GM18511 (cell line): Measurements from ENCODE around the gene FRMPD4.
A peak's percentile ranks its signal among the peaks of the same experiment; 100 is the strongest.

Experiments used
- ATAC-seq: cut with Tn5 transposase; IDR thresholded peaks from one replicate; pipeline ENCODE4 v1.9.1; 2021; ENCODE audit warnings: mild to moderate bottlenecking, moderate library complexity; ENCODE audit not compliant: unreplicated experiment

FRMPD4 gene

DNA sequence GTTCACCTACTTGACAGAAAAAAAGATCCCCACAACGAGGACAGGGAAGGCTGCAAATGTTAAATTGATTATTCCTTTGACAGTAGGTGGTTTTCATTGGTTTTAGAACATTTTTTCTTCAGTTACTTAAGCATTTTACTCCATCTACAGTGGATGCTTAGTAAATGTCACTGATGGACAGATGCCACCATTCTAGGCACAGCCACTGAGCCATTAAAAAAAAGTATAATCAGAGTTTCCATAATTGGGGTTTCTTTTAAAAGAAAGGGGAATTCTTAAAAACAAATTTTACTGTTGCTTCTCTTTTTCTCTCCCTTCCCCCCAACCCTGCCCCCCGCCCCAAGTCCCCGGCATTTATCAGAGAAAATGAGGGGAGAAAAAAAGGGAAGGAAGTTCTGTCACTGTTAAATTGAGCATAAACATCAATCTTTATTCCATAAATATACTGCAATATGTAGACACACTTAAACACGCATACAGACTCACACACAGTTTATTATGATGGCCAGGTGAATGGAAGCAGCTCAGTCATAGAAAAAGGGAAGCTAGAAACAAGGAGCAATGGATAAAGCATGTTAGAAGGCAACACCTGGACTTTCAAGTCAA, 573.3 kb downstream of the FRMPD4 start:
- no peak for ATAC-seq

DNA sequence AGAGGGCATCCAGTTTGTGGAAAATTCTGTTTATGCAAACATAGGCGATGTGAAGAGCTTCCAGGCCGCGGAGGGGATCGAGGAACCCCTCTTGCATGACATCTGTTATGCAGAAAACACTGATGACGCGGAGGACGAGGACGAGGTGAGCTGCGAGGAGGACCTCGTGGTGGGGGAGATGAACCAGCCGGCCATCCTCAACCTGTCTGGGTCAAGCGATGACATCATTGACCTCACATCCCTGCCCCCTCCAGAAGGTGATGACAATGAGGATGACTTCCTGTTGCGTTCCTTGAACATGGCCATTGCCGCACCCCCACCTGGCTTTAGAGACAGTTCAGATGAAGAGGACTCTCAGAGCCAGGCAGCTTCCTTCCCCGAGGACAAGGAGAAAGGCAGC, 578.3 kb downstream of the FRMPD4 start:
- no peak for ATAC-seq

DNA sequence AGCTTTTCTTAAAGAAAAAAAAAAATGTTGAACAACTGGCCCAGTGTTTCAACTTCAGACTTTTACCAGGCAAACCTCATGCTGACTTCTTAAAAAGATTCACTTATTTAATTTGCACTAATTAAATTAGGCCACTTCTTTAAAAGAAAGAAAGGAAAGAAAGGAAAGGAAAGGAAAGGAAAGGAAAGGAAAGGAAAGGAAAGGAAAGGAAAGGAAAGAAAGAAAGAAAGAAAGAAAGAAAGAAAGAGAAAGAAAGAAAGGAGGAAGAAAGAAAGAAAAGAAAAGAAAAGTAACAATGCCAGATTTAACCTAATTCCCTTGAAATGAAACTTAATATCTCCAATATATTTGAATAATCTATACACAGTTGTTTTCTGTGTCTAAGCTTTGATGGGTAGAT, 581.6 kb downstream of the FRMPD4 start:
- ATAC-seq = no peak

DNA sequence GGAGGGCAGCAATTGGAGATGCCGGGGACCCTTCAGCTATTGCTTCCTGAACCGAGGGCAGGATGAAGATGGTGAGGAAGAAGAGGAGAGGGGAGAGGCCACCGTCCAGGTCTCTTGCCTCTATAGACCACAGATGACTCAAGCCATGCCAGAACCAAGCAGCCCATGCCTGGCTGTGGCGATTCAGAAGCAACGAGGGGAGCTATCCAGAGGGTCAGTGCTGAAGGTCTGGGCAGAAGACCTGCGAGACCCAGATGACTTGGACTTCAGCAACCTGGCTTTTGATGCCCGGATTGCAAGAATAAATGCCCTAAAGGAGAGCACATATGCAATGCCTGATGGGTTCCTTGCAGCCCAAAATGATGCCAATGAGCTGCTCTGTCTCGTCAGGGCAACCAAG, 582.8 kb downstream of the FRMPD4 start:
- ATAC-seq = no peak

DNA sequence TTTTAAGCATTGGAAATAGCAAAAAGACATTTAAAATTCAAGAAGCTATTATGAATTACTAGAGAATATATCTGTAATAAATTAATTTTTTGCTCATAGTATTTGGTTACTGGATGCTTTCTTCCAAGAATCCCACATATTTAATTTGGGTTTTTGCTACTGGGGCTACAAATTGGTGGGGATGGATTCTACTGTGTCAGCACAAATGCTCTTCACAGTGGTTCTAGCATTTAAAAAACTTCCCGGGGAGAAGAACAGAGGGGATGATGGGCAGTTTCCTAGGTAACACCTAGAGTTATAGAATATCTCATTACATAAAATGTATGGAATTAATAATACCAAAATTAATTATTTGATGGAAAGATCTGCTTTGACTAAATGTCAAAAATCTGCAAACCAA, 584.0 kb downstream of the FRMPD4 start:
- no peak for ATAC-seq

DNA sequence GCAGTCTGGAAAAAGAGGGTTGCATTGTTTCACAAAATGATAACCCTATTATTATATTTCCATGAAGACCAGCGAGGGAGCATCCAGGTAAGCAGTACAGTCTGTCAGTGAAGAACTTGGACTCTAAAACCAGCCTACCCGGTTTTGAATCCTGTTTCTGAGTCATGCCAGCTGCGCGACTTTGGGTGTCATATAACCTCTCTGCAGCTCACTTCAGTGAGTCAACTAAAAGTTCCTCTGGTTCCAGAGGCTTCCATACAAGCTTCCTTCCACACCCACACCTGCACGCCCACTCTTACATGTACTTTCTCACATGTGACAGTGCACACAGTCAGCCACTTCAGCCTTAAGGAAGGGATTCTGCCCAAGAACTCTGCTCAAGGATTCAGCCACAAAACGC, 603.1 kb downstream of the FRMPD4 start:
- ATAC-seq = no peak

DNA sequence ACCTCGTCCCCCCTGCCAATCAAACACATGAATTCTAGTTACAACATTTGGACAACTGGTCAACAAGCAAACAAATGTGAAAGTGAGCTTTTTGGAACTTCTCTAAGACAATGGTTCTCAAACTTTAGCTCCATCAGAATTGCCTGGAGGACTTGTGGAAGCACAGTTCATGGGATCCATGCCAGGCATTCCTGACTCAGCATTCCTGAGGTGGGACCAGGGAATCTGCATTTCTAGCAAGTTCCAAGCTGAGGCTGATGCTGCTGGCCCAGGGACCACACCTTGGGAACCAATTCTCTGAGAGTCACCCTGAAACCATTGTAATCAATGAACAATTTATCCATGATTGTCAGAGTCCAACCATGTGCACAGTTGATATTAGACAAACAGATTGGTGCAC, 609.2 kb downstream of the FRMPD4 start:
- no peak for ATAC-seq

DNA sequence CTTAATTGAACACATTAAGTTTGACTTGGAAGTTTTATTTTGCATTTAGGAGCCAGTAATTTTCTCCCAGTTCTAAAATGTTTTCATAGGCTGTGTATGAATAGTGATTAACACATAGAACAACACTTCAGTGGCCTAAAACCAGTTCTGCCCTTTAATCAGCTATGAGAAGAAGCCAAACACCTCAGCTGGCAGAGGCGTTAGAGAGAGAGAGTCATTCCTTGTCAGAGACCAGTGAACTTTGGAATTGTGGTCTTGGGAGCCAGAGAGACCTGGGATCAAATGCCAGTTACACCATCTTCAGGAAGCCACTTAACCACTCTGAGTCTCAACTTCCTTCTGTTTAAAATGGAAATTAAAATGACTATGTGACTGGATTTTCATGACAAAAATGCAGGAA, 613.6 kb downstream of the FRMPD4 start:
- ATAC-seq = no peak

DNA sequence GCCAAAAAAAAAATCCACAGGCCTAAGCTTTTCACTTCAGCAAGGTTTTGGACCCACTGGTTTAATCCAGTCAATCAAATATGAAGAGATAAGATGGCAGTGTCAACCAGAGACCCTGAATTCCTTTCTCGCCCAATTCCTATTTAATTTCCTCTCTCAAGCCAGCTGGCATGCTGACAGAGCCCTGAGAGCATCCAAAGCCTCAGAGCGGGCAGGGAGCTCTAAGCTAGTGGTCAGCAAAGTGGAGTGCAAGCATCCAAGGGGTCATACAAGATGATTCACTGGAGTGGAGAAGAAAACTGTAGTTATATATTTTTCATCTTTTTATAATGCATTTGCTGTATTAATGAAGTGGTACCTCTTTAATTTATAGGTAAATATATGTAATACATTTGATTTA, 615.1 kb downstream of the FRMPD4 start:
- ATAC-seq = no peak

DNA sequence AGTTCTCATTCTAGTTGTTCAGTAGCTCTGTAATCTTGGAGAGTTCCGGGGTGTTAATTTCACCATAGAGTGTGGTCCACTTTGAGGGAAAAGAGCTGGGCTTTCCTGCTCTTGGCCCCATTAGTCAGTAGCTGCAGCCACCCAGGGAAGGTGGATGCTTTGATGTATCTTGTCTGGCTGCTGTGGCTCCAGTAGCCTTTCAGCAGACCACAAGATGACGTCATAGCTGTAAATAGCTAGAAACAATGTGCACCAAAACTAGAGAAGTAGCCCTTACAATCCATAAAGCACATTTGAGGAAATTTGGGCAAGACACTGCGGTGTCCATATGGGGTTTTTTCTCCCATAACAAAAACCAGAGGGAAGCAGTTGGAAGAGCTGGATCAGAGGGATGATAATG, 620.0 kb downstream of the FRMPD4 start:
- ATAC-seq = no peak

DNA sequence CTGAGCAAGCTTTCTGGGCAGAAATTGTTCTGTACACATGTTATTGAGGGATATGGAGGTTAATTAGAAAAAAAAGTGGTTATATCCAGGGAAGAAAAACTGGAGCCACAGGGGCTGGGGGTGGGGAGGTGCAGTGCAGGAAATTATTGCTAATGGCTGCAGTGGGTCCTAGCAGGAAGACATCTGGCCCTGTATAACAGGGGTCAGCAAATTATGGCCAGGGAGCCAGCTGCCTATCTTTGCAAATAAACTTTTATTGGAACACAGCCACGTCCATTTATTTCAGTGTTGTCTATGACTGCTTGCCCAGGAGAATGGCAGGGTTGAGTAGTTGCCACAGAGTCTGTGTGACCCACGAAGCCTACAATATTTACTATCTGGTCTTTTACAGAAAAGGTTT, 629.6 kb downstream of the FRMPD4 start:
- ATAC-seq = no peak

DNA sequence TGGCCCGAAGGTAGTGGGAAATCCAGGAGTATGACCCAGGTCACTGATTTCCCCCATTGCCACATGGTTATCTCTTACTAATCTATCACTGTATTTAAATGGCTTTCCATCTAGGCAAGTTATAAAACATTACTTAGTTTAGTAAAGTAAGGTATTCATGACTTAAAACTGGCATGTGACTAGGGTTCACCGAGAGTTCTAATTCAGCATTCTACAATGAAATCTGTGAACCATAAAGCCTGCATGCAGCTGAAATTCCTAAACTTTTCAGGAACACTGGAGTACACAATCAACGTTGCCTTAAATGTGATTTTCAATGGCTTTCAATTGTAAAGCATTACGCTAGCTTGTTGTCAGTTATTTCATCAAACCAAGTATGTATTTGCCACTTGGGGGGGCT, 630.2 kb downstream of the FRMPD4 start:
- no peak for ATAC-seq

DNA sequence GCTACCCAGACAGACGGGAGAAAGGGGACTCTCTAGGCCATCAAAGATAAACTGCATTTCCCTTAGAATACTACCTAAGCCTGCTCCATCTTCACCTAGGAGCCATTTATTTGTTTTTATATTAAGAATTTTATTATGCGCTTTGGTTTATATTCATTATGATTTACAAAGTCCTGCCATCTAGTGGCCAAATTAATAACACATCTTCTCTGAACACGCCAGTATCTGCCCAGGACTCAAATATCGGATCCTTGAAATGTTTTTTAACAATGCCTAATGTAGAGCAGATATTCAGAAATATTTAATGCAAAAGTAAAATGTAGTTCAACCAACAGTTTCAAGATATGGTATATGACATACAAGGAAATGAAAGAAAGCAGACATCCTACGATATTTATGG, 632.2 kb downstream of the FRMPD4 start:
- ATAC-seq = no peak

DNA sequence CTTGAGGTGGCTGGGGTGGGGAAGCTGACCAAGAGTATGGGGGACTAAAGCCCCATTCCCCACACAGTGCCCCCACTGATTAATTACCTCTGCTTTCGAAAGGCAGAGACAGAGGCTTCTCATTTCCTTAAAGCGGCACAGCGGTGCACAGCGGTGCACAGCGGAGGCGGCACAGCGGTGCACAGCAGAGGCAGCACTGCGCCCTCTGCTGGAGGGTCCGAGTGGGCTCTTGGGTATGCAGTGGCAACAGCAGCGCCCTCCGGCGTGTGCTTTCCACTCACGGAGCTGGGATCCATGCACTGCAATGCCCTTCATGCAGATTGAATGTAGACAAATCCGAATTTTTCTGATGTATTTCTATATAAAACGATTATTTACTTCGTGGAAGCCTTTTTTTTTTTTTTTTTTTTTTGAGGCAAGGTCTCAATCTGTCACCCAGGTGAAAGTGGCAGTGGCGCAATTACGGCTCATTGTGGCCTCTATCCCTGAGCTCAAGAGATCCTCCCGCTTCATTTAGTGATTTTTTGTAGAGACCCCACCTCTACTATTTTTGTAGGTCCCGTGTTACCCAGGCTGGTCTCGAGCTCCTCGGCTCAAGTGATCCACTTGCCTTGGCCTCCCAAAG, 633.3 kb downstream of the FRMPD4 start:
- peak; percentile 99 for ATAC-seq
